Stimulated activated CD4-positive, alpha-beta T cell treated with anti-CD3 and anti-CD28 coated beads, Interleukin-1b, Interleukin-23, amount 100 ng/mL, for 24 hours (primary cell): ENCODE data around the gene ASTN2.
A peak's percentile ranks its signal among the peaks of the same experiment; 100 is the strongest.
"Not testable (repeated sequence)": the region's sequence is repeated elsewhere in the genome, so short reads cannot be mapped to it uniquely, and the experiment has no call there.

Source experiments
- DNase-seq, 4 experiments: peaks; one replicate each; pipeline ENCODE4 v3.0.0-alpha.2; 2020; ENCODE audit warnings: low read depth in 4 of 4, low spot score in 1 of 4

Gene ASTN2

GRCh38 chr9:116891424-116891823 is 523.4 kb downstream of the ASTN2 start:
- no peak for DNase-seq

- DNase-seq: not testable (repeated sequence)
These were observed 526.4 kb downstream of the ASTN2 start for GRCh38 chr9:116888476-116888875.

GRCh38 chr9:116888066-116888465 is 526.8 kb downstream of the ASTN2 start:
- no peak for DNase-seq

- no peak for DNase-seq
These were observed 531.2 kb downstream of the ASTN2 start for GRCh38 chr9:116883676-116884075.

GRCh38 chr9:116877072-116877471 is 537.8 kb downstream of the ASTN2 start:
- DNase-seq: no peak

- no peak for DNase-seq
These were observed 539.3 kb downstream of the ASTN2 start for GRCh38 chr9:116875576-116875975.

- DNase-seq: no peak
These were observed 540.6 kb downstream of the ASTN2 start for GRCh38 chr9:116873937-116874914.

GRCh38 chr9:116873491-116873890 is 541.4 kb downstream of the ASTN2 start:
- DNase-seq: no peak

GRCh38 chr9:116870566-116870965 is 544.3 kb downstream of the ASTN2 start:
- no peak for DNase-seq

- DNase-seq: no peak
These were observed 546.7 kb downstream of the ASTN2 start for GRCh38 chr9:116868201-116868600.

- DNase-seq: no peak
These were observed 553.5 kb downstream of the ASTN2 start for GRCh38 chr9:116861321-116861720.

- DNase-seq: peak in 2 of 4 experiments; percentile 0 to 2
These were observed 554.2 kb downstream of the ASTN2 start for GRCh38 chr9:116860509-116861120.

- no peak for DNase-seq
These were observed 555.1 kb downstream of the ASTN2 start for GRCh38 chr9:116859763-116860162.

- DNase-seq: no peak
These were observed 557.5 kb downstream of the ASTN2 start for GRCh38 chr9:116857321-116857720.

- no peak for DNase-seq
These were observed 558.8 kb downstream of the ASTN2 start for GRCh38 chr9:116855881-116856662.

GRCh38 chr9:116849721-116850120 is 565.1 kb downstream of the ASTN2 start:
- DNase-seq: no peak

GRCh38 chr9:116844621-116845020 is 570.2 kb downstream of the ASTN2 start:
- DNase-seq: no peak

- no peak for DNase-seq
These were observed 570.8 kb downstream of the ASTN2 start for GRCh38 chr9:116843863-116844620.

- no peak for DNase-seq
These were observed 572.2 kb downstream of the ASTN2 start for GRCh38 chr9:116842658-116843057.

- DNase-seq: not testable (repeated sequence)
These were observed 576.4 kb downstream of the ASTN2 start for GRCh38 chr9:116838468-116838867.
